H9 (cell line): ENCODE measurements around the gene GPR183. TPM values are rescaled to one million over a fixed set of nuclear protein-coding genes. Genes with fewer than 3 reads are reported as not detected.

Source experiments
- DNase-seq: peaks from one replicate; pipeline ENCODE4 v3.0.0-alpha.2; 2017
- H2AFZ ChIP-seq: one replicate; pipeline ENCODE4 v1.6.1; 2013; ENCODE audit warnings: mild to moderate bottlenecking, low read length, control low read depth, moderate library complexity
- H2AK5ac ChIP-seq: 2 replicates; pipeline ENCODE4 v1.6.1; 2013; ENCODE audit warnings: low read length, control low read depth, mixed read lengths; ENCODE audit not compliant: insufficient read length
- H2BK120ac ChIP-seq: one replicate; pipeline ENCODE4 v1.6.1; 2013; ENCODE audit warnings: low read depth, mild to moderate bottlenecking, low read length, control low read depth, inconsistent platforms; ENCODE audit not compliant: poor library complexity, severe bottlenecking
- H2BK12ac ChIP-seq: 2 replicates; pipeline ENCODE4 v1.6.1; 2013; ENCODE audit warnings: low read length, control low read depth, mixed read lengths, low read depth; ENCODE audit not compliant: insufficient read length
- H2BK15ac ChIP-seq: 2 replicates; pipeline ENCODE4 v1.6.1; 2013; ENCODE audit warnings: low read depth, low read length, control low read depth
- H2BK20ac ChIP-seq: one replicate; pipeline ENCODE4 v1.6.1; 2013; ENCODE audit warnings: low read depth, mild to moderate bottlenecking, low read length, control low read depth, inconsistent platforms; ENCODE audit not compliant: poor library complexity, severe bottlenecking
- H2BK5ac ChIP-seq: 2 replicates; pipeline ENCODE4 v1.6.1; 2013; ENCODE audit warnings: low read length, control low read depth, mixed read lengths; ENCODE audit not compliant: insufficient read length
- H3K14ac ChIP-seq: 2 replicates; pipeline ENCODE4 v1.6.1; 2013; ENCODE audit warnings: low read length, control low read depth; ENCODE audit not compliant: insufficient read depth
- H3K18ac ChIP-seq: 2 replicates; pipeline ENCODE4 v1.6.1; 2013; ENCODE audit warnings: low read depth, mild to moderate bottlenecking, mixed read lengths, low read length, control low read depth; ENCODE audit not compliant: insufficient read length
- H3K23ac ChIP-seq: 2 replicates; pipeline ENCODE4 v1.6.1; 2013; ENCODE audit warnings: low read length, control low read depth, mixed read lengths, low read depth; ENCODE audit not compliant: insufficient read length
- H3K23me2 ChIP-seq: 2 replicates; pipeline ENCODE4 v1.6.1; 2013; ENCODE audit warnings: low read depth, mild to moderate bottlenecking, mixed read lengths, low read length, control low read depth; ENCODE audit not compliant: insufficient read length, poor library complexity, severe bottlenecking
- H3K27ac ChIP-seq: 2 replicates; pipeline ENCODE4 v1.5.1; 2013; ENCODE audit warnings: low read length, control low read depth, mixed read lengths, low read depth; ENCODE audit not compliant: insufficient read length
- H3K27me3 ChIP-seq: 2 replicates; pipeline ENCODE4 v1.6.1; 2013; ENCODE audit warnings: low read length, control low read depth, inconsistent platforms; ENCODE audit not compliant: insufficient read depth
- H3K4ac ChIP-seq: 2 replicates; pipeline ENCODE4 v1.6.1; 2013; ENCODE audit warnings: low read depth, mild to moderate bottlenecking, control low read depth, inconsistent platforms, low read length, moderate library complexity
- H3K4me1 ChIP-seq: 2 replicates; pipeline ENCODE4 v1.6.1; 2013; ENCODE audit warnings: low read length, control low read depth, inconsistent platforms; ENCODE audit not compliant: insufficient read depth
- H3K4me2 ChIP-seq: 2 replicates; pipeline ENCODE4 v1.6.1; 2013; ENCODE audit warnings: low read length, control low read depth, mixed read lengths; ENCODE audit not compliant: insufficient read length, insufficient read depth
- H3K56ac ChIP-seq: 2 replicates; pipeline ENCODE4 v1.6.1; 2013; ENCODE audit warnings: low read depth, mild to moderate bottlenecking, mixed read lengths, low read length, control low read depth; ENCODE audit not compliant: insufficient read length
- H3K79me1 ChIP-seq: 2 replicates; pipeline ENCODE4 v1.6.1; 2013; ENCODE audit warnings: low read depth, mild to moderate bottlenecking, moderate library complexity, low read length, control low read depth, inconsistent platforms; ENCODE audit not compliant: insufficient read depth, poor library complexity, severe bottlenecking
- H3K79me2 ChIP-seq: 2 replicates; pipeline ENCODE4 v1.6.1; 2013; ENCODE audit warnings: low read length, control low read depth, inconsistent platforms; ENCODE audit not compliant: insufficient read depth
- H3K9ac ChIP-seq: 2 replicates; pipeline ENCODE4 v1.6.1; 2013; ENCODE audit warnings: low read length, control low read depth, mixed read lengths; ENCODE audit not compliant: insufficient read length; ENCODE audit errors: extremely low read depth
- H3K9me3 ChIP-seq: one replicate; pipeline ENCODE4 v1.6.1; 2013; ENCODE audit warnings: low read depth, low read length, inconsistent platforms; ENCODE audit not compliant: control insufficient read depth
- H3T11ph ChIP-seq: one replicate; pipeline ENCODE4 v1.6.1; 2013; ENCODE audit warnings: mild to moderate bottlenecking, low read length, control low read depth, inconsistent platforms
- H4K20me1 ChIP-seq: one replicate; pipeline ENCODE4 v1.6.1; 2013; ENCODE audit not compliant: control insufficient read depth, insufficient read length, insufficient read depth
- H4K5ac ChIP-seq: 2 replicates; pipeline ENCODE4 v1.6.1; 2013; ENCODE audit warnings: low read depth, mild to moderate bottlenecking, mixed read lengths, low read length, control low read depth; ENCODE audit not compliant: insufficient read length
- H4K8ac ChIP-seq: replicated peaks from 2 replicates; pipeline ENCODE4 v1.6.1; 2013; ENCODE audit warnings: low read length, control low read depth, mixed read lengths, low read depth; ENCODE audit not compliant: insufficient read length
- H4K91ac ChIP-seq: 2 replicates; pipeline ENCODE4 v1.6.1; 2013; ENCODE audit warnings: low read depth, mild to moderate bottlenecking, moderate library complexity, mixed read lengths, low read length, control low read depth; ENCODE audit not compliant: insufficient read length
- H3K27ac Mint-ChIP-seq, 3 experiments: 2 replicates in 2 of 3; 3 replicates in 1 of 3; pipeline ENCODE4 v1.8.0; 2020 to 2021; ENCODE audit warnings: mixed read lengths in 3 of 3, mild to moderate bottlenecking in 1 of 3, moderate library complexity in 1 of 3
- H3K27me3 Mint-ChIP-seq: 2 replicates; pipeline ENCODE4 v1.8.0; 2021; ENCODE audit warnings: low read depth, mild to moderate bottlenecking, moderate library complexity, mixed read lengths
- H3K36me3 Mint-ChIP-seq, 3 experiments: 2 replicates in 2 of 3; 3 replicates in 1 of 3; pipeline ENCODE4 v1.8.0; 2020 to 2021; ENCODE audit warnings: low read depth in 3 of 3, mixed read lengths in 3 of 3; ENCODE audit not compliant: insufficient read depth in 1 of 3
- H3K4me1 Mint-ChIP-seq, 2 experiments: 2 replicates each; pipeline ENCODE4 v1.8.0; 2020; ENCODE audit warnings: mixed read lengths in 2 of 2
- H3K4me3 Mint-ChIP-seq, 2 experiments: 2 replicates in 1 of 2; 3 replicates in 1 of 2; pipeline ENCODE4 v1.8.0; 2020 to 2021; ENCODE audit warnings: mild to moderate bottlenecking in 2 of 2, mixed read lengths in 2 of 2, moderate library complexity in 1 of 2
- H3K9me3 Mint-ChIP-seq, 2 experiments: 2 replicates in 1 of 2; 3 replicates in 1 of 2; pipeline ENCODE4 v1.8.0; 2020; ENCODE audit warnings: mild to moderate bottlenecking in 2 of 2, mixed read lengths in 2 of 2, moderate library complexity in 1 of 2
- WGBS: extraction: QIAGEN DNeasy Blood & Tissue Kit; methylation state at CpG from one replicate; pipeline ENCODE4 v1.1.7; 2013; ENCODE audit warnings: missing lambda C conversion rate, low lambda C conversion rate, mixed read lengths; ENCODE audit not compliant: insufficient read length; ENCODE audit errors: extremely low coverage; 5-methylcytosine and 5-hydroxymethylcytosine counted together
- total RNA-seq: library from RNA; stranded (reverse); gene quantifications from 2 replicates; pipeline ENCODE4 v1.2.1, GENCODE V29; 2021
- TF ChIP-seq, protein P1 (sequence below): fragments of 200-600 bp; sonication (generic); conservative IDR thresholded peaks from 3 replicates; pipeline ENCODE4 v1.8.0; 2021; ENCODE audit warnings: antibody characterized with exemption, mild to moderate bottlenecking

GPR183 gene
- total RNA-seq, 1 experiment from 2014 or later = not detected

DNA sequence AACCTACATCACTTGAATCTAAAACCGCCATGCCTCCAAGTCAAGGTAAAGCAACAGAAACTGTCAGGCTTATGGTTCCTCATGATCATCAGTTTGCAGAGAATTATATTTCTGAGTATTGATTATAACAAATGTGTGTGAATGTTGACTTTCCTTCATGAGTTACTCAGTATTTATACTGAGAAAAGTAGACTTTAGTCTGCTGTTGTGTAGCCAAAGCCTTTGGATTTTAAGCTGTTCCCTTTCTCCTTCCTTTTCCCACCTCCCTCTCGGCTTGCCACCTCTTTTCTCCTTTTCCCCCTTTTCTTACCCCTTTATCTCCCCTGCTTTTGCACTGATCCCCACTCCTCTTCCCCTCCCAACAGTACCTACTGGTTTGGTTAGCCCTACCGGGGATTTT is 28.4 kb downstream of the GPR183 start:
- H3K23ac ChIP-seq = no peak overlapping the region

More for the DNA sequence above, 28.4 kb downstream of the GPR183 start:
- Histone ChIP-seq H2BK5ac (no peak overlapping the region), H3T11ph (no peak overlapping the region), H3K4ac (no peak overlapping the region), H4K20me1 (no peaks in the 10 kb centered on the region), H3K18ac (no peak overlapping the region), H2AK5ac (no peak overlapping the region), H3K23me2 (no peaks in the 10 kb centered on the region), H3K9ac (no peak overlapping the region), H2BK12ac (no peak overlapping the region), H3K27ac (no peak overlapping the region), H4K8ac (no peak overlapping the region), H3K56ac (no peak overlapping the region), H3K27me3 (no peaks in the 10 kb centered on the region), H4K91ac (no peak overlapping the region), H3K9me3 (no peaks in the 10 kb centered on the region), H2BK20ac (no peak overlapping the region), H2BK120ac (no peak overlapping the region), H3K79me2 (no peaks in the 10 kb centered on the region), H3K79me1 (peaks cover 8% of the 10 kb centered on the region), H2AFZ (no peak overlapping the region), H4K5ac (no peak overlapping the region), H2BK15ac (no peak overlapping the region), H3K4me2 (no peak overlapping the region), H3K4me1 (no peaks in the 10 kb centered on the region; the same call in 1 of the 2 replicates), H3K14ac (no peak overlapping the region)
- no CpG with 5 or more reads among the region's 3 CpGs for WGBS
- Mint-ChIP-seq H3K4me3 (no peak overlapping the region), H3K9me3 (no peaks in the 10 kb centered on the region), H3K27me3 (no peaks in the 10 kb centered on the region), H3K27ac (no peak overlapping the region; a peak in 1 of 7 replicates), H3K4me1 (peaks cover 30 to 37% of the 10 kb centered on the region in 2 experiments), H3K36me3 (peaks cover 4 to 10% (median 8%) of the 10 kb centered on the region in 3 experiments; a peak in 4 of 7 replicates)
- TF ChIP-seq, protein P1, sequence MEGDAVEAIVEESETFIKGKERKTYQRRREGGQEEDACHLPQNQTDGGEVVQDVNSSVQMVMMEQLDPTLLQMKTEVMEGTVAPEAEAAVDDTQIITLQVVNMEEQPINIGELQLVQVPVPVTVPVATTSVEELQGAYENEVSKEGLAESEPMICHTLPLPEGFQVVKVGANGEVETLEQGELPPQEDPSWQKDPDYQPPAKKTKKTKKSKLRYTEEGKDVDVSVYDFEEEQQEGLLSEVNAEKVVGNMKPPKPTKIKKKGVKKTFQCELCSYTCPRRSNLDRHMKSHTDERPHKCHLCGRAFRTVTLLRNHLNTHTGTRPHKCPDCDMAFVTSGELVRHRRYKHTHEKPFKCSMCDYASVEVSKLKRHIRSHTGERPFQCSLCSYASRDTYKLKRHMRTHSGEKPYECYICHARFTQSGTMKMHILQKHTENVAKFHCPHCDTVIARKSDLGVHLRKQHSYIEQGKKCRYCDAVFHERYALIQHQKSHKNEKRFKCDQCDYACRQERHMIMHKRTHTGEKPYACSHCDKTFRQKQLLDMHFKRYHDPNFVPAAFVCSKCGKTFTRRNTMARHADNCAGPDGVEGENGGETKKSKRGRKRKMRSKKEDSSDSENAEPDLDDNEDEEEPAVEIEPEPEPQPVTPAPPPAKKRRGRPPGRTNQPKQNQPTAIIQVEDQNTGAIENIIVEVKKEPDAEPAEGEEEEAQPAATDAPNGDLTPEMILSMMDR = no peak
- no peak for DNase-seq
